ENCODE measurements around the gene DNAJC4.
A peak's percentile ranks its signal among the peaks of the same experiment; 100 is the strongest.

The DNAJC4 gene, protein sequence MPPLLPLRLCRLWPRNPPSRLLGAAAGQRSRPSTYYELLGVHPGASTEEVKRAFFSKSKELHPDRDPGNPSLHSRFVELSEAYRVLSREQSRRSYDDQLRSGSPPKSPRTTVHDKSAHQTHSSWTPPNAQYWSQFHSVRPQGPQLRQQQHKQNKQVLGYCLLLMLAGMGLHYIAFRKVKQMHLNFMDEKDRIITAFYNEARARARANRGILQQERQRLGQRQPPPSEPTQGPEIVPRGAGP

GRCh38 chr11:64230171-64230984 lies at the start of gene DNAJC4:
TSS of gene DNAJC4 (plus strand) at chr11:64230548. CDS start at chr11:64230855, 307 bp downstream.
- DNase-seq (ENCODE audit: low spot score), result peak; percentile 81

DNA sequence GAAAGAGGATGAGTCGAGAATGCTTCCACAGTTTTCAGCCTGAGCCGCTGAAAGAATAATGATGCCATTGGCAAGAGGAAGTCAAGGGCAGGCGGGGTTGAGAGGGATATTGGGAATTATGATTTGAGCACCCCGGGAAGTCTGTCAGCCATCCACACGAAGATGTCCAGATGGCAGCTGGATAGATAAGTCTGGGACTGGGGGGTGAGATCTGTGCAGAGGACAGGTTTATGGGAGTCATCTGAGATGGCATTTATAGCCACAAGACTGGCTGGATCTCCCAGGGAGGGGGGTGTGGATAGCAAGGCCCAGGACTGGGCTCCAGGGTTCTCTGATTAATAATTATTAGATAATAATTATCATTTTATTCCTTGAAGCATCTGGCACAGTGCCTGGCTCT lies 49.5 kb upstream of the DNAJC4 start:
- DNase-seq (ENCODE audit: low spot score), result no peak

DNA sequence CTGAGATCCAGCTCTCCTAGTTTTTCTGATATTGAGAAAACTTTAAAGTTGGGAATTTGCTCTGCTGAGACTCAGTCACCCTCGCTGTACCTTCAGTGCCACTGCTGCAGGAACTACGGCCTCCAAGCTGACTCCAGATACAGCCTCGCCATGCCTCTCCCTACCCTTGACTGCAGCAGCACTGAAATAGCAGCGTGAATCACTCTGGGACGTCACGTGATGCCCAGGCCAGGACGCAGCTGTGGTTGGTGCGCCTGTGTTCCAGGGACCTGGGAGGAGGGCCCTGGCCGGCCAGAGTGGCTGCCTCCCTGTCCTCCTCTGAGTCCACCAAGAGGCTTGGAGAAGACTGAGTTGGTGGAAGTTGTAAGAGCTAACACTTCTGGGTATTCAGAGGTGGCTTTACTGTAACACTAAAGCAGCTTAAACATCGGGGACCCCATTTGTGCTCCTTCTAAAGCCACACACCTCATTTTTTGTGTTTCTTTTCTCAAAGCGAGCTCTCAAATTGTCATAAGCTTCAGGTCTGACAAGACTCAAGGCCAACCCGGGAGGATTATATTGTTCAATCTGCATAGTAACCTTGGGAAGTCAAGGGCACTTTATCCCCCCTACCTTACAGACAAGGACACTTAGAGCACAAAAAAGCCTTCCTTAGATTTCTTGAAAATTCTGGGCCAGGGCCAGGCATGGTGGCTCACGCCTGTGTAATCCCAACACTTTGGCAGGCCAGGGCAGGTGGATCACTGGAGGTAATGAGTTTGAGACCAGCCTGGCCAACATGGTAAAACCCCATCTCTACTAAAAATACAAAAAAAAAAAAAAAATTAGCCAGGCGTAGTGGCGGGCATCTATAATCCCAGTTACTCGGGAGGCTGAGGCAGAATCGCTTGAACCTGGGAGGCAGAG lies 48.6 kb upstream of the DNAJC4 start:
- DNase-seq (ENCODE audit: low spot score), result peak; percentile 95

GRCh38 chr11:64183890-64184289 lies 46.5 kb upstream of the DNAJC4 start:
- DNase-seq (ENCODE audit: low spot score), result no peak

DNA sequence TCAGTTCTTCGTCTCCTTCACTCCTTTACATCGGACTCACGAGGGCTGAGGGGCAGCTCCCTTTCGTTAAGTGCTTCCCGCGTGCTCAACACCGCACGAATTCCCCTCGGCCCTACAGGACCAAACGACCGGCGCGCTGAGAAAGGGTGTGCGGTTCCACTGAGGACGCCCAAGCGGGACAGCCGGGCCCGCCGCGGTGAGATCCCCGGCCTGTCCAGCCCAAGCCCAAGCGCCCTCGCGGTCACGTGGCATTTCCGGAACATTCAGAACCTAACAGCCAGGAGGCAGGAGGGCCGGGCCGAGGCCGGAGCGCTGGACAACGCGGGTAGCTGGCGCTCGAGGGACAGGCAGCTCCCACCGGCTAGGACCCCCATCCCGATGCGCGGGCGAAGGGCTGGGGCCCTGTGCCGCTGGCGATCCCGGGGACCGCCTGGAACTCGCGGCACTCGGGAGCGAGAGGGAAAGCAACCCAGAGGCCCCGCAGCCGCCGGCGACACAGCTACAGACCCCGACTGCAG lies 45.1 kb upstream of the DNAJC4 start:
- peak; percentile 84 for DNase-seq (ENCODE audit: low spot score)

DNA sequence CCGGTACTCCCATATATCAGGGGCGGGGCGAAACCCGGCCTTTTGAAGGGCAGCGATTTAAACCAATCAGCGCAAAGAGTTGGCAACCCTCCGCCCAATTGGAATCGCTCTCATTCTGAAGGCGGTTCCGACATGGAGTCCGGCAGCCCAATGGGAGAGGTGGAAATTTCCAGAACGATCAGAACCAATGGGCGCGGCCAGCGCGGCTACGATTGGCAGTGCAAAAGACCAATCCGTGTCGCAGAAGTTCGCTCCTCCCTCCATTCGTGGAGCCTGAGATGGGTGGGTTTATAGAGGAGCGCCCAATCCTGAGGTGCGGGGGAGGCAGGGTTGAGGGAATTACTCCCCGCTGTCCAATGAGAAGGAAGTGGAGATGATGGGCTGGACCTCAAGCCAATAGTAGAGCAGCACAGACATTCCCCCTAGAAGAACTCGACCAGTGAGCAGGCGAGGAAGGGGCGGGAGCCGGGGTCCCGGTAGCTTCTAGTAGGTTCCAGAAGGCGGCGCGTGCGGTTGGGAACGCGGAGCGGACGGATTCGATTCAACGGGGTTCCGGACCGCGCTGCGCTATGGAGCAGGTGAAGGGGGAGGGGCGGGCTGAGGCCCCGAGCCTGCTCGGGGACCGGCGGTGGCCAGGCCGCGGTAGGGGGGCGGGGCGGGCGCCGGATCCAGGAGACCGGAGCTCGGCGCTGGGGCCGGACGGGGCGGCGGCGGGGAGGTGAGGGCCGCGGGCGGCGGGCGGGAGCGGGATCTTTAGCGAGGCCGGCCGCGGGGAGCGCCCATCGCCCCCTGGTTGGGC lies 44.5 kb upstream of the DNAJC4 start, which contains the start of gene STIP1:
Gene STIP1 (plus strand): TSS at position 479 of the 799 bp plus-strand sequence. CDS start 91 bp downstream, at position 570.
- peak; percentile 100 for DNase-seq (ENCODE audit: low spot score)

- no peak for DNase-seq (ENCODE audit: low spot score)
These were observed 43.7 kb upstream of the DNAJC4 start for GRCh38 chr11:64186492-64187165.

GRCh38 chr11:64192434-64192833 lies 37.9 kb upstream of the DNAJC4 start:
- DNase-seq (ENCODE audit: low spot score), result no peak

DNA sequence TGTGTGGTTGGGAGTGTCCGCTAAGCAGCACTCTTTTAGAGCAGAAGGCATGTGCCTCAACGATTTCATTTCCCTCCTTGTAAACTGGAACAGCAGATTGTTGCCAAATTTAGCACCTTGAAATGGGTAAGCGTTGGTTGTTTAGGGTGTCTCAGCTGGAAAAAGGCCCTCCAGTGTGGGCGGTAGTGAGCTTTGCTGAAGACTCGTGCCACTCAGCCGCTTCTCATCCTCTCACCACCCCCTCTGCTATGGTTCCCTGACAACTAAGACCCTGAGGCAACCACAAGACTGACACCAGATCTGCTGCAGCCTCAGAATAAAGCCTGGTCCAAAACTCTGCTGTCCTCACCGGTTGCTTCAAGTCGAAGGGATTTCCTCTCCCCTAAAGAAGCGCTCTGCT lies 33.7 kb upstream of the DNAJC4 start:
- DNase-seq (ENCODE audit: low spot score), result no peak

DNA sequence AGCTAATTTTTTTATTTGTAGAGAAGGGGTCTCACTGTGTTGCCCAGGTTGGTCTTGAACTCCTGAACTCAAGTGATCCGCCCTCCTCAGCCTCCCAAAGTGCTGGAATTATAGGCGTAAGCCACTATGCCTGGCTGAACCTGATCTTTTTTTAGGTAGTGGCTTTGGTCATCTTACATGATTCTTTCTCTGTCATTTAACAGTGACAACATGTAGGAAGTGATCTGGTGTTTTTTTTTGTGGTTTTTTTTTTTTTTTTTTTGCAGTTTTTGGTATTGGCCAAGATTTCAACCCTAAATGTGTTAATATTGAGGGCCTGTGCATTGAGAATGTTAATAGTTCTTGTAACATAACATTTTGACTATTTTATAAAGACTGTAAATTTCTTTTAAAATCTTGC lies 31.8 kb upstream of the DNAJC4 start:
- DNase-seq (ENCODE audit: low spot score), result no peak

- no peak for DNase-seq (ENCODE audit: low spot score)
These were observed 28.8 kb upstream of the DNAJC4 start for GRCh38 chr11:64201543-64201942.

- no peak for DNase-seq (ENCODE audit: low spot score)
These were observed 27.4 kb upstream of the DNAJC4 start for GRCh38 chr11:64202992-64203391.

DNA sequence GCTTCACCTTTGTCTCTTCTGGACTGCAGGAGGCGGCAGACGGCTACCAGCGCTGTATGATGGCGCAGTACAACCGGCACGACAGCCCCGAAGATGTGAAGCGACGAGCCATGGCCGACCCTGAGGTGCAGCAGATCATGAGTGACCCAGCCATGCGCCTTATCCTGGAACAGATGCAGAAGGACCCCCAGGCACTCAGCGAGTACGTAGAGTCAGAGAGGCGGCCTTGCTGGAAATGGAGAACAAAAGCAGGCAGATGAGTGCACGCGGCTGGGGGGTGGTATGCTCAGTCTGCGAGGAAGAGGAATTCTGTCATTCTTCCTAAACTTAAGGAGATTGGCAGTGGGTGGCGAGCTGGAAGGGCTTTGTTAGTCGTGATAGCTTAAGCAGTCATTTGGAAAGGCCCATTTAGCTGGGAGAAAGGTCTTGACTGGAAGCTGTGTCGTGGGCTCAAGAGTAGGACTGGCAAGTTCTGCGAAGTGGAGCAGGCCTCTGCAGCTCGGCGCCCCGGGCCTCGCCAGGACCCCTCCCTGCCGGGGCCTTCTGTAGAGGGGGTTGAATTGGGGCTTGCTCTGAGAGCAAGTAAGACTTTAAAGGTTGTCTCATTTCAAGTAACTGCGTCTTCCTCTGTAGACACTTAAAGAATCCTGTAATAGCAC lies 26.8 kb upstream of the DNAJC4 start:
- no peak for DNase-seq (ENCODE audit: low spot score)

DNA sequence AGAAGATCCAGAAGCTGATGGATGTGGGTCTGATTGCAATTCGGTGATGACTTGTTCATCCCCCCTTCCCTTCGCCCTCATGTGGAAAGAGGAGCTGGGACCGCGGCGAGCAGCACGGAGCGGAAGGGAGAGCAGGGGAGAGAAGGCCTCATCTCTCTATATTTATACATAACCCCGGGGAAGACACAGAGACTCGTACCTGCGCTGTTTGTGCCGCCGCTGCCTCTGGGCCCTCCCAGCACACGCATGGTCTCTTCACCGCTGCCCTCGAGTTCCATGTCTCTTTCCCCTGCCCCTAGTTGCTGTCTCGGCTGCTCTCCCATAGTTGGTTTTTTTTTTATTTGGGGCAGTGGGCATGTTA lies 26.3 kb upstream of the DNAJC4 start:
- DNase-seq (ENCODE audit: low spot score), result no peak

DNA sequence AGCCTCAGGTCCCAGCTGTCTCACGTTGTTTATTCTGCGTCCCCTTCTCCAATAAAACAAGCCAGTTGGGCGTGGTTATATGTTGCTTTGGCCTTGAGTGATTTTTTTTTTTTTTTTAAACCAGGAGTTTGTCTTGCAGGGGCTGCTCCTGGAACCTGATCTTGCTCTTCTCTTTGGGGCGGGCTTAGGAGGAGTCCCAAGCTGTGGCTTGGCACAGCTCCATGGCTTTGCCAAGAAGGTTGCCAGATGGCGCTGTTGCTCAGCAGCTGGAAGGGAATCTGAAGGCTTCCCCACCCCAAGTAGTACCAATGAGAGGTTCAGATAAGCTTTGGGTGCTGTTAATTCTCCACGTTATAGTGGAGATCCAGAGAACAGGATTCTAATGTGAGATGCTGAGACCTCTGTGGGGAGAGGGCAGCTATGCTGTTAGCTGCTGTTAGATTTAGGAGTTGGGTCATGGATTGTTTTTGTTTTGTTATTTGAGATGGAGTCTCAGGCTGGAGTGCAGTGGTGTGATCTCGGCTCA lies 25.8 kb upstream of the DNAJC4 start:
- peak; percentile 97 for DNase-seq (ENCODE audit: low spot score)

DNA sequence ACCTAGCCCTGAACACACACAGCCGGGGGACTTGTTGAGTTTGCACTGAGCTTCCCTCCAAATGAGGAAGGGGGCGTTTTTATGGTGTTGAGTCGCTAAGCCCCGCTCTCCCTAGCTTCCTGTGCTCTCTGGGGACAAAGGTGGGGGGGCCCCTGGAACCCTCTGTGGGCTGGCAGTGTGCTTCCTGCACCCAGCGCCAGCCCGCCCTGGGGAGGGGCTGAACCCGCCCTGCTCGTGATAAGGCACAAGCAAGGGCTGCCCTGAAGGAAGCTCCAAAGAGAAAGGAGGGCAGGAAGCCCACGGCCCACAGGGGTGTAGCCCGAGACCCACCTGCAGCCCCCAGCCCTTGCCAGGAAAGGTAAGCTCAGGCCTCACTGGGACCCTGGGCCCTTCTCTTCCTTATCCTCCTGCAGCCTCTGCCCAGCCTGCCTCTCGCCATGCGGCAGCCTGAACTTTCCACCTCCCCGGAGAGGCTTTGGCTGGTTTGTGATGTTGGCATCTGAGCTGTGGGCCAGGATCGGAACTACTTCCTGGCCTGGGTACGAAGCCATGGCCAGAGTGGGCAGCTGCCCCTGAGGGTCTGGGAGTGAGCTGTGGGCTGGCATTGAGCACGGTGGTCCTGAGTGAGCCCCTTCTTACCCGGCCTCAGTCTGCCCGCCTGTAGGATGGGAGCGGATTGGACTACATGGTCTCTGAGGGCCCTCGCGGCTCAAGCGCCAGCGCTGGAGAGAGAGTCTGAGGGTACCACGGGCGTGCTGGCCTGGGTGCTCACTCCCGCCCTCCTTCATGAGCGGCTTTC lies 23.7 kb upstream of the DNAJC4 start, which contains the start of gene FERMT3:
Gene FERMT3 (plus strand): TSS at position 265 of the 799 bp plus-strand sequence. CDS start 644 bp downstream, outside the sequence.
- no peak for DNase-seq (ENCODE audit: low spot score)

- peak; percentile 93 for DNase-seq (ENCODE audit: low spot score)
These were observed 22.9 kb upstream of the DNAJC4 start for GRCh38 chr11:64207256-64208085.

All from hepatic stellate cell (primary cell).